ENCODE data around the gene APEX1.

APEX1 gene

Small RNA genes lying within 50 kb of the gene (small RNA-seq; reads per million reads assigned to genes)
- 1.8 reads per million, percentile 8 among the genes with 10 or more reads in this experiment for gene RNA5SP382 (ENCODE audit: insufficient read depth)
